ENCODE measurements around the gene ELOVL5. TPM values are rescaled to one million over a fixed set of nuclear protein-coding genes. Genes with fewer than 3 reads are reported as not detected.

ELOVL5 gene
- total RNA-seq, 1 donor from 2014 or later = 55.9 TPM

DNA sequence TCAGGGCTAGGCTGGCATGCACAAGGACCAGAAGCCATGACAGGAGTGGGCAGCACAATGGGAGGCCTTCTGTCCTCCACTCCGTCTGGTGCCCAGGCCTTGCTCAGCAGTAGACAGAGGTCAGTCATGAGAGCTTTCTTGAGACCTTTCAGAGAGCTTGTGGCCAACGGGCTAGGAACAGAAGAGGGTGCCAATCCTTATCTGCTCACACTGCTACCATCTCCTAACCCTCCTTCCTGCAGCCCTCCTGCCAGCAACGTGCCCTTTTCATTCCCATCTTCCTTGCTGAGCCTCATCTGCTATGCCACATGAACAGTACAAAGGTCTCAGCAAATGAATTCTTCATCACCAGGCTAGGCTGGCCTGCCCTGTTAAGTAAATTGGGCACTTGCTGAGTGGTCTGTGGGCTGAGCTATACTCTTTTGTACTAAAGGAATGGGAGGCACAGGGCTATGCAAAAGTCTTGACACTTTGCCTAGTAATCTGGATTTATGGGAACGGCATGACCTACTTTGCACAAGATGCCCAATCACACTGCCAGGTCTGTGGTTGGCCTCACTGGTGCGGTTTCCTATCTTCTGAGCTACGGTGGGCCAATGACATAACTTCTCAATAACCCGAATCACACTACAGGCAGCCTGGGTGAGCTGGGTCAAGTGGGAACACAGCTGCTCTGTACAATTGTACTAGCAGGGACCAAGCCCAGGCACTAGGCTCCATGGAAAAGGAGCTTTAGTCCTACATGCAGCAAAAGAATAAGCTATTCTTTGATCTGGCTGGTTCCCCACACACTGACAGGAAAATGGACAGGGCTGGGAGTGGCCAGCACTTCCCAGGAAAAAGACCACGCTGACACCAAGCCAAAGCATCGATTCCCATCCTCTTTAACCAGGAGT, 47.8 kb downstream of the ELOVL5 start:
- H3K4me3 ChIP-seq (ENCODE audit: low read depth, low read length) = no peak overlapping the region
- TF ChIP-seq, protein P1, sequence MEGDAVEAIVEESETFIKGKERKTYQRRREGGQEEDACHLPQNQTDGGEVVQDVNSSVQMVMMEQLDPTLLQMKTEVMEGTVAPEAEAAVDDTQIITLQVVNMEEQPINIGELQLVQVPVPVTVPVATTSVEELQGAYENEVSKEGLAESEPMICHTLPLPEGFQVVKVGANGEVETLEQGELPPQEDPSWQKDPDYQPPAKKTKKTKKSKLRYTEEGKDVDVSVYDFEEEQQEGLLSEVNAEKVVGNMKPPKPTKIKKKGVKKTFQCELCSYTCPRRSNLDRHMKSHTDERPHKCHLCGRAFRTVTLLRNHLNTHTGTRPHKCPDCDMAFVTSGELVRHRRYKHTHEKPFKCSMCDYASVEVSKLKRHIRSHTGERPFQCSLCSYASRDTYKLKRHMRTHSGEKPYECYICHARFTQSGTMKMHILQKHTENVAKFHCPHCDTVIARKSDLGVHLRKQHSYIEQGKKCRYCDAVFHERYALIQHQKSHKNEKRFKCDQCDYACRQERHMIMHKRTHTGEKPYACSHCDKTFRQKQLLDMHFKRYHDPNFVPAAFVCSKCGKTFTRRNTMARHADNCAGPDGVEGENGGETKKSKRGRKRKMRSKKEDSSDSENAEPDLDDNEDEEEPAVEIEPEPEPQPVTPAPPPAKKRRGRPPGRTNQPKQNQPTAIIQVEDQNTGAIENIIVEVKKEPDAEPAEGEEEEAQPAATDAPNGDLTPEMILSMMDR (conservative IDR thresholded peaks at IDR 0.05; ENCODE audit: low read depth, low read length) = no peak
- no peak for DNase-seq (ENCODE audit: low read depth)

DNA sequence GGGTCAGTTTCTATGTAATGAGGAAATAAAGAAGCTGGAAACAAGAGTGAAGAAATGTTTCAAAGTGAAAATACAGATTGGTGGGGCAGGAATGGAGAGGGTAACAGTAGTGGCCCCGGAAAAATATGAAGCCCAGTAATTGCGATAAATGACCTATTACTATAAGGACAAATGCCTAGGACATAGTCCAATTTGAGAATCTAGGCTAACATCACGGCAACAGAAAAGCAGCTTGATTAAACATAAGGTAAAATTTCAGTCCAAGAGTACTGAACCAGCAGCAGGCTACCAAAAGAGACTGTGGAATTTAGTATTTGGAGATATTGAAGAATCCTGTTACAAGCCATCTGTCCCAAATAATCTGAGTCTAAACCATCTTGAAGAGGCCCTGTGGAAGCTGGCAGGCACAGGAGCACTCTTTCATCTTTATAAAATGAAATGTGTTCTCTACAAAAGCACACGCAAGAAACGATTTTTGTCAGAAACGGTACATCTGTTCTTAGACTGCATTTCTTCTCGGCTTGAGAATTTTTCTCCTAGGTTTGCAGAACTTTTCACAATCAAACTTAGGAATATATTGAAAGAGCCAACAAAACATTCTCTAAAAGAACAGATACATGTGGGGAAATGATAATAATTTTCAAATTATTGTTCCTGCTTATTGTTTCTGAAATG, 49.3 kb downstream of the ELOVL5 start:
- TF ChIP-seq, protein P1 (conservative IDR thresholded peaks at IDR 0.05; ENCODE audit: low read depth, low read length) = no peak
- H3K4me3 ChIP-seq (ENCODE audit: low read depth, low read length) = no peak overlapping the region
- no peak for DNase-seq (ENCODE audit: low read depth)

- TF ChIP-seq, protein P1 (conservative IDR thresholded peaks at IDR 0.05; ENCODE audit: low read depth, low read length) = no peak
- DNase-seq (ENCODE audit: low read depth) = no peak
- no peak overlapping the region for H3K4me3 ChIP-seq (ENCODE audit: low read depth, low read length)
Measured at GRCh38 chr6:53297004-53297403, 51.7 kb downstream of the ELOVL5 start.

GRCh38 chr6:53295176-53295575, 53.6 kb downstream of the ELOVL5 start:
- TF ChIP-seq, protein P1 (conservative IDR thresholded peaks at IDR 0.05; ENCODE audit: low read depth, low read length) = no peak
- no peak for DNase-seq (ENCODE audit: low read depth)
- no peak overlapping the region for H3K4me3 ChIP-seq (ENCODE audit: low read depth, low read length)

GRCh38 chr6:53294611-53295010, 54.1 kb downstream of the ELOVL5 start:
- DNase-seq (ENCODE audit: low read depth) = no peak
- TF ChIP-seq, protein P1 (conservative IDR thresholded peaks at IDR 0.05; ENCODE audit: low read depth, low read length) = no peak
- H3K4me3 ChIP-seq (ENCODE audit: low read depth, low read length) = no peak overlapping the region

DNA sequence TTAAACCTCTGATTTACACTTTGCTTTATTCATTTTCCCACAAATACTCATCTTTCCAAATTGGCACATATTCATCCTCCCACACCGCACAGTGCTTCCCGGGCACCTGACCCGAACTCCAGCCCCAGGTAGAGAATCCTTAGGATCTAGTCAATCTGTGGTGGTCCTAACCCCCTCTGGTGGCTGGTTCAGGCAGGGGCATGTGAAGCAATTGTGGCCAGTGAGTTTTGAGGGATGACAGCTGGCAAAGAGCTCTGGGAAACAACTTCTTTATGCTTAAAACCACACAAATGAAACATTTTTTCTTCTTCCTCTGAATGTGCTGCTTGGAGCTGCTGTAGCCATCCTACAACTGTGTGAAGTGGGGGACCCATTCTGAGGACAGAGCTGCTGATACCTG, 54.7 kb downstream of the ELOVL5 start:
- no peak overlapping the region for H3K4me3 ChIP-seq (ENCODE audit: low read depth, low read length)
- TF ChIP-seq, protein P1 (conservative IDR thresholded peaks at IDR 0.05; ENCODE audit: low read depth, low read length) = peak; percentile 70
- no peak for DNase-seq (ENCODE audit: low read depth)
